Mesothelial cell of epicardium (in vitro differentiated cells): Measurements from ENCODE around the gene BIRC5. TPM values are rescaled to one million over a fixed set of nuclear protein-coding genes. Genes with fewer than 3 reads are reported as not detected.

Experiments used
- DNase-seq, 2 experiments: peaks; one replicate each; pipeline ENCODE4 v3.0.0; 2021; ENCODE audit warnings: low spot score in 2 of 2; ENCODE audit not compliant: unreplicated experiment in 2 of 2
- H3K27ac Mint-ChIP-seq: 2 replicates; pipeline ENCODE4 v1.8.0; 2021; ENCODE audit warnings: mixed read lengths
- H3K27me3 Mint-ChIP-seq: 2 replicates; pipeline ENCODE4 v1.8.0; 2021; ENCODE audit warnings: low read depth, mixed read lengths
- H3K36me3 Mint-ChIP-seq: 2 replicates; pipeline ENCODE4 v1.8.0; 2021; ENCODE audit warnings: mixed read lengths
- H3K4me1 Mint-ChIP-seq: 2 replicates; pipeline ENCODE4 v1.8.0; 2021; ENCODE audit warnings: mixed read lengths
- H3K4me3 Mint-ChIP-seq: 2 replicates; pipeline ENCODE4 v1.8.0; 2021; ENCODE audit warnings: mild to moderate bottlenecking, moderate library complexity, mixed read lengths
- H3K9me3 Mint-ChIP-seq: 2 replicates; pipeline ENCODE4 v1.8.0; 2021; ENCODE audit warnings: mixed read lengths
- CTCF ChIP-seq: fragments of 200-600 bp; sonication (generic); IDR thresholded peaks from one replicate; pipeline ENCODE4 v1.5.0; 2021; ENCODE audit warnings: antibody characterized with exemption; ENCODE audit not compliant: unreplicated experiment
- total RNA-seq: library from RNA; stranded (reverse); gene quantifications from 3 replicates; pipeline ENCODE4 v1.2.1, GENCODE V29; 2021

BIRC5 gene
- total RNA-seq, 1 donor from 2014 or later: 22.8 TPM

GRCh38 chr17:78249818-78250806 is 36.1 kb downstream of the BIRC5 start:
- H3K4me3 Mint-ChIP-seq: peak overlapping the region; percentile 46

GRCh38 chr17:78250891-78251772 is 37.1 kb downstream of the BIRC5 start:
- DNase-seq: peak; percentile 80 to 93
- H3K27ac Mint-ChIP-seq: peak overlapping the region; percentile 51

More at GRCh38 chr17:78249818-78250806, 36.1 kb downstream of the BIRC5 start:
- no peaks in the 10 kb centered on the region for H3K27me3 Mint-ChIP-seq
- no peak overlapping the region for H3K27ac Mint-ChIP-seq
- peak in 1 of 2 experiments; percentile 6 for DNase-seq
- no peaks in the 10 kb centered on the region for H3K36me3 Mint-ChIP-seq
- H3K9me3 Mint-ChIP-seq: peaks cover 4% of the 10 kb centered on the region
- no peak for TF ChIP-seq CTCF
- H3K4me1 Mint-ChIP-seq: peaks cover 32% of the 10 kb centered on the region

GRCh38 chr17:78251773-78252103 is 37.7 kb downstream of the BIRC5 start:
- DNase-seq: no peak
- H3K4me3 Mint-ChIP-seq: peak overlapping the region; percentile 28
- no peak for TF ChIP-seq CTCF
- peak overlapping the region; percentile 47 for H3K27ac Mint-ChIP-seq
- H3K27me3 Mint-ChIP-seq: no peaks in the 10 kb centered on the region
- peaks cover 44% of the 10 kb centered on the region for H3K4me1 Mint-ChIP-seq
- H3K36me3 Mint-ChIP-seq: no peaks in the 10 kb centered on the region
- H3K9me3 Mint-ChIP-seq: no peaks in the 10 kb centered on the region

More at GRCh38 chr17:78250891-78251772, 37.1 kb downstream of the BIRC5 start:
- peak; percentile 96 for TF ChIP-seq CTCF
- peak overlapping the region; percentile 46 for H3K4me3 Mint-ChIP-seq
- H3K4me1 Mint-ChIP-seq: peaks cover 38% of the 10 kb centered on the region
- no peaks in the 10 kb centered on the region for H3K36me3 Mint-ChIP-seq
- H3K9me3 Mint-ChIP-seq: no peaks in the 10 kb centered on the region
- H3K27me3 Mint-ChIP-seq: no peaks in the 10 kb centered on the region

- peaks cover 47% of the 10 kb centered on the region for H3K4me1 Mint-ChIP-seq
- no peak for DNase-seq
- H3K27me3 Mint-ChIP-seq: no peaks in the 10 kb centered on the region
- H3K27ac Mint-ChIP-seq: no peak overlapping the region
- no peak overlapping the region for H3K4me3 Mint-ChIP-seq
- H3K9me3 Mint-ChIP-seq: no peaks in the 10 kb centered on the region
- no peak for TF ChIP-seq CTCF
- H3K36me3 Mint-ChIP-seq: no peaks in the 10 kb centered on the region
Observed at GRCh38 chr17:78252111-78252634, 38.1 kb downstream of the BIRC5 start.
